Stimulated activated CD4-positive, alpha-beta T cell treated with anti-CD3 and anti-CD28 coated beads, Interleukin-15, amount 100 ng/mL, for 1 hour (primary cell): ENCODE results near the gene ASPDH.

Source experiments
- DNase-seq, 2 donors: peaks; one replicate each; pipeline ENCODE4 v3.0.0-alpha.2; 2020; ENCODE audit warnings: low read depth in 1 of 2, low spot score in 1 of 2

The ASPDH gene

DNA sequence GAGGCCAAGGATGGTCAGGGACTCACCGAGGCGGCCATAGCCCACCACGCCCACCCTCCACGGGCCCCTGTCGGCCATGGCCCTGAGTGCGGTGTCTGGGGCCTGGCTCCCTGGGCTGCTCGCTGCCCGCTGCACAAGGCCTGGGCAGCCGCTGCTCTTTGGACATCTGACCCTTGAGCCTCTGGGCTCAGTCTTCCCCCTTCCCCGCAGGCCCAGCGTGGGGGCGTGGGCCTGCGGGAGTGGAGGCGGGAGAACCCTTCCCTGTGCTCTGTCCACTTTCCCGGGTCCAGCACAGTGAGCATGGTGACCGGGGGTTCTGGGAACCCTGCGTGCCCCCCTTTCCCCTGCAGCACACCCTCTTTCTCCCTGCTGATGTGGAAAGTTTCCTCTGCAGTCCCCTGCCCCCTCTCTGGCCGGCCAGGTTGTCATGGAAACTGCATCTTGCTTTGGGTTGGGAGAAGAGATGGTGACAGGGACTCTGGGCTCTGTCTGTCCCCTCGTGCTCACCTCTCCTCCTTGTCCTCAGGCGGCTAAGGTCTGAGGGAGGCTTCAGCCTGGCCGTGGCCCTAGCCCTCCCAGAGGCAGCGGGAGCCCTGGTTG, at the start of gene ASPDH:
Gene ASPDH (minus strand): TSS at position 168 of the 600 bp plus-strand sequence. CDS start 90 bp downstream, at position 78.
- DNase-seq = no peak

DNA sequence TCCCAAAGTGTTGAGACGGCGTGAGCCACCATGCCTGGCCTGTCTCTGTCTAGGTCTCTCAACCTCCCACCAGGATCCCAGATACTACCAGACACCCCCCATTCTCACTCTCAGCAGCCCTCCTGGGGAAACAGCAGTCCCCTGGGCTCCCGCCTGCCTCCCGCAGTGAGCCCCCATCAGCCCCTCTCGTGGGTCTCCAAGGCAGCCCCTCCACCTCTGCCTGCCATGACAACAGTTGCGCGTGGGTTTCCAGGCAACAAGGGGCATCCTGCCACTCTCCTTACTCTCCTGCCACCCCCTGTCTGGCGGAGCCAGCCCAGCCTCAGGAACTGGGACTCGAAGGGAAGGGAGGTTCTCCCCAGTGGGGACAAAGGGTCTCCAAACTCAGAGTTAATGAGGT, 49.3 kb upstream of the ASPDH start:
- DNase-seq = no peak

DNA sequence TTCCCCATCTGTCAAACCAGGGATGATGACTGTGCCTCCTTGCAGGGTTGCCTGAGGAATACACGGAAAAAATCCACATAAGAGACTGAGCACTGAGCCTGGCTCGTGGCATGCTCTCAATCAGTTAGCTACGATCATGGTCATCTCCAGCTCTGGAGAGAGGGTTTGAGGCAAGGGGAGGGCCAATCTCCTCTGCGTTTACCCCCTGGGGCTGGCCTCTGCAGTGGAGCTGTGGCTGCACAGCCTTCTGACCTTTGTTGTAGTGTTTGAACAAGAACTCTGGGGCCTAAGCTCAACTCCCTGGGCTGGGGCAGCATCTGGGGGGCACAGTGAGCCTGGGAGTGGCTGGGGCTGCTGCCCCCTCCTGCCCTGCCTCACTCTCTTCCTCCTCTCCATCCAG, 48.6 kb upstream of the ASPDH start:
- DNase-seq = no peak

DNA sequence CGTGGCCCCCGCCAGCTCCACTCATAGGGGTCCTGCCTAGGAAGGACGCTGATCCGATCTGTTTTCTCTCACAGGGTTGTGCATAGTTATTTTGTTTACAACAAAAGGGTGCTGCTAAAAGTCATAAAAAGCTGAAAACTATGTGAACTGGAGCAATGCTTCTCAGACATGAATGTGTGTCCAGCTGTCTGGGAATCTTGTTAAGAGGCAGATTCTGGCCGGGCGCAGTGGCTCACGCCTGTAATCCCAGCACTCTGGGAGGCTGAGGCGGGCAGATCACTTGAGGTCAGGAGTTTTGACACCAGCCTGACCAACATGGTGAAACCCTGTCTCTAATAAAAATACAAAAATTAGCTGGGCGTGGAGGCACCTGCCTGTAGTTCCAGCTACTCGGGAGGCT, 45.9 kb upstream of the ASPDH start:
- no peak for DNase-seq

DNA sequence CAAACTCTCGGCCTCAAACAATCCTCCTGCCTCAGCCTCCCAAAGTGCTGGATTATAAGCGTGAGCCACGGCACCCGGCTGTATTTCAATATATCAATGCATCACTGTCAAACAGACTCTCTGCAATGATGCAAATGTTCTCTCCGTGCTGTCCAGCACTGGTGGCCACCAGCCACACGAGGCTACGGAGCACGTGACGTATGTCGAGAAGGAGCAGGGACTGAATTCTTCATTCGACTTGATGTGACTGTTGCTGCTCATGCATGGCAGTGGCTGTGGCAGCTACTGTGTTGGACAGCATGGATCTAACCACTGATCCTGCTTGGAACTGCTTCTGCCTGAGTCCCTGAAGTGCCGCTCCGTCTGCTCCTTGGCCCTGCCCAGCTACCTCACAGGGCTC, 44.7 kb upstream of the ASPDH start:
- no peak for DNase-seq

DNA sequence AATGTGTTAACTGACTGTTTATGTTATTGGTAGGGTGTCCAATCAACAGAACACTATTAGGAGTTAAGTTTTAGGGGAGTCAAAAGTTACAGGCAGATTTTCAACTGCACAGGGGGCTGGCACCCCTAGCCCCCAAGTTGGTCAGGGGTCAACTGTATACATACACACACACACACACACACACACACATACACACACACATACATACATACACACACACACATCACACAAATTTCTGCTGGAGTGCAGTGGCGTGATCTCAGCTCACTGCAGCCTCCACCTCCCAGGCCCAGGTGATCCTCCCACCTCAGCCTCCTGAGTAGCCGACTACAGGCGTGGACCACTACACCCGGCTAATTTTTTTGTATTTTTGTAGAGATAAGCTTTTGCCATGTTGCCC, 44.3 kb upstream of the ASPDH start:
- no peak for DNase-seq

DNA sequence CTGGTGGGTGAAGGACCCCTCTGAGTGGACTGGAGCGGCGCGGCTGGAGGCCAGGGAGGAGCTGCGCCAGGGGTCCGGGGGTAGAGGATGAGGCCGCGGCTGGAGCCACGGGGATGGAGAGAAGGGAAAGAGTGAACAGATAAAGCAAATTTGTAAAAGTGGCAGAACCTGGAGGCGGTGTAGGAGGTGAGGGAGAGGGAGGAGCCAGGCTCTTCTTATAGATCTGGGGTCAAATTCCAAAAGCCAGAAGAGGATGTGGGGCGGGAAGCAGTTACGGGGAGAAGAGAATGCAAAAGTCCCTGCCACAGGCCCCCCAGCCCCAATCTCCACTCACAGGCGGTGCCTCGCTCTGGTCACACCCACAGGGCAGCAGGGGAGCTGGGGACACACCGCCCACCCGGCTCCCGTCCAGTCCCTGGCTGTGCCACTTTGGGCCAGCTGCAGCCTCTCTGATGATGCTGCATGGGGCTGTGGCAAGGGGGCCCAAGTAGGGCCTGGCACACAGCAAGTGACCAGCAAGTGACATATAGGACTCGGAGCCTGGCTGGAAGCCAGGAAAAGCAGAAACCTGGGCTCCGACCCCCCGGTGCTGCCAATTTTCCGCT, 43.4 kb upstream of the ASPDH start:
- no peak for DNase-seq

DNA sequence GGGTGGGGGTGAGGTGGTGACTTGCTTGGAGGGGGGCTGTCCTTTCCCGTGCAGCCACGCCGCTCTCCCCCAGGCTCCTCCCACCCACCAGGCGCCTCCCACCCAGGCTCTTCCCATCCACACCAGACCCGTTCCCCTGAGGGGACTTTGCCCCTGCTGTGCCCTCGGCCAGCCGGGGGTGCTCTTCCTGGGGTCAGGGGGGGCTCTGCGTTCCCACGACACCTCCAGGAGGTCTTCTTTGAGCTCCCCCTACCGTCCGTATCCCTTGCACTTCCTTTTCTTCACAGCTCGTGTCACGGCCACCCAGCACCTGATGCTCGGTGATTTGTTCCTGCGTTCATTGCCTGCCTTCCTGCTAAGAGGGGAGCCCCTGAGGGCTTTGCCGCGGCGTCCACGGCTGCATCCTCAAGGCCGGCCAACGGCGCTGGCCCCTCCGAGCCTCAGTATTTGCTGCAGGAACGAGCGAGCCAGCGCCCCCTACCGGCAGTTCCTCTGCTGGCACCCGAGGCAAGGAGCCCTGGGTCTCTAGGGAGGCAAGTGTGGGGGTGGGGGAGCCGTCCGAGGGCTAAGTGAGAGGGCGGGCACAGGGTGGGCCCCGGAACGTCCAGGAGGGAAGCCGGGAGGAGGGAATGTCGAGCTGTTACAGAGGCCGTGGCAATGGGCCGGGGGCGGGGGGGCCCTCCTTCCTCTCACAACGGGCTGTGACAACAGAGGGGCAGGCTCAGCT, 42.7 kb upstream of the ASPDH start:
- peak; percentile 38 to 65 for DNase-seq

DNA sequence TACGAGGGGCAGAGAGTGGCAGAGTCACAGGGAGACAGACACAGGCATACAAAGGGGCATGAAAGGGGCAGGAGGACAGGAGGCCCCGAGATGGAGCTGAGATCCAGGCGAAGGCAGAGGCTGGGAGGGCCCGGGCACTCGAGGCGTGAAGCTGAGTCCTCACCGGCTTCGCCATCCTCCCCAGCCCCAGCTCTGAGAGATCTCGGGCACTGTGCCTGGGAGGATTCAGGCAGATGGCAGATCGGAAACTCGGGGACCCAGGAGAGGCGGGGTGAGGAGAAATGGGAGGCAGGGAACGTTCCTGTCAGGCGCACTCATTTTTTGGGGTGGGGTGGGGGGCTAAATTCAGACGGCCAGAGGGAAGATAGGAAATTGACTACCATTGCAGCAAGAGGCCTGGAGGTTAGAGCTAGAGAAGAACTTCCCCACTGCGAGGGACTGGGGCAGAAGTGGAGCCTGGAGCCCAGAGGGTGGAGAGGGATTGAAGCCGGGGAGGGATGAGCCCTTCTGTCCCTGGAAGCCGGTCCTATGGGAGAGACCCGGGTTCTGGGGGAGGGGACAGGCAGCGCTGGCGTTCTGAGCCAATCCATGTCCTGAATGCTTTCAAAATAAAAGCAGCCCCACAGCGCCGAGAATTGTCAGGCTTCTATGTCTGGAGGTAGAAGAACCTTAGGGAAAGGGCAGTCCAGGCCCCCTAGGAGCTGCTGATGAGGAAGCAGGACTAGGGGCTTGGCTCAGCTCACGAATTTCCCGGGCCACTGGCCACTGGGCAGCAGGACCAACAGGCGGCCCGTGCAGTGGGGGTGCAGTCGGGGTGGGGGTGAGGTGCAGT, 42.0 kb upstream of the ASPDH start:
- no peak for DNase-seq

DNA sequence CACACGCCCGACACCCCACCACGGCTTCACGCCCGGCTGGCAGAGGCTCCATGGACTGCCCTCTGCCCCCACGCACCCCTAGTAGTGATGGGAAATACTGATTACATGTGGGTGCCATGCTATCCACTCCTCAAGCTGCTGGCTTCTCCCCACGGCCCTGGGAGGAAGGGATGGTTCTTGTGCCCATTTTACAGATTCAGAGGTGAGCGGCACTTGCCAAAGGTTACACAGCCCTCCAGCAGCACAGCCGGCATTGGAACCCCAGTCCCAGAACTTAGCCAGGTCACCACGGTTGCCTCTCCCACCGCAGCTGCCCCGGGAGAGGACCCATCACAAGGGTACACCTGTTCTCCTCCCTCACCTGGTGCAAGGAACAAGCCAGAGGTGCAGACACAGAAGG, 41.3 kb upstream of the ASPDH start:
- no peak for DNase-seq

DNA sequence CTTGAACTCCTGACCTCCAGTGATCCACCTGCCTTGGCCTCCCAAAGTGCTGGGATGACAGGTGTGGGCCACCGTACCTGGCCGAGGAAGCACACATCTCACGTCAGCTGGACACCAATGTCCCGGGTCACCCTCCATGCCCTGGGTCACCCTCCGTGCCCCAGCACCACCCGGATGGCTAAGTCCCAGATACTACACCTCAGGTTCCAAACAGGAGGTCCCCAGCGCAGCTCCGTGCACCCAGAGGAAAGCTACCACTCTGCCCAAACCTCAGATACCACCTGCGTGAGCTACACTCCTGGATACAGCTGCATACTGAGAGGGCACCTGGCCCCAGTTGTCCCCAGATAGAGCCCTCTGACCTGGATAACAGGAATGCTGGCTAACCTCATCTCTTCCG, 40.5 kb upstream of the ASPDH start:
- no peak for DNase-seq

DNA sequence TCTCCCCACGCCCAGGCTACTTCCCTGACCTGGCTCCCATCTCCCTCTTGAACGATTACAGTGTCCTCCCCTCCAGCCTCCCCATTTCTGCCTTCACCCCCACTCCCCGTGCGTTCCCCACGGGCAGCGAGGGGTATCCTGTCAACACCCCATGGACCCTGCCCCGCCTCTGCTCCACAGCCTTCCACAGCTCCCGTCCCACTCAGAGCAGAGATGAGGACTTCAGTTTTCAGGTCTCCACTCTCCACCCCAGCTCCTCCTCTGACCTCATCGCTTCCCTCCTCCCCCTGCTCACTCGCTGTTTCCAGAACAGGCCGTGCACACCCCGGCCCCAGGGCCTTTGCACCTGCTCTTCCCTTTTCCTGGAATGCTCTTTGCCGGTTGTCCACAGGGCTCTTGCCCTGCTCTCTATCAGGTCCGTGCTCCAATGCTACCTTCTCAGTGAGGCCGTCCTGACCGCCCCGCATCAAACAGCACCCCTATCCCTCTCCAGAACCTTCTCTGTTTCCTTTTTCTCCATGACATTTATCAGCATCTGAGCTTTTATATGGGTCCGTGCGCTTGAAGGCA, 39.5 kb upstream of the ASPDH start:
- no peak for DNase-seq

DNA sequence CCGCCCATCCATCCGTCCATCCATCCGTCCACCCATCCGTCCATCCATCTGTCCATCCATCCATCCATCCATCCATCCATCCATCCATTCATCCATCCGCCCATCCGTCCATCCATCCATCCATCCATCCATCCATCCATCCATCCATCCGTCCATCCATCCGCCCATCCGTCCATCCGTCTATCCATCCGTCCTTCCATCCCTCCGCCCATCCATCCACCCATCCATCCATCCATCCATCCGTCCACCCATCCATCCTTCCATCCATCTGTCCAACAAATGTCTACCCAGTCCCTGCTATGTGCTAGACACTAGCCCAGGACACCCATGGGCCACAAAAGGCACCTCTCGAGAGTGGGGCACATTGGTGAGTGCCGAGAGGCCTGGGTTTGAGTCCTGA, 38.8 kb upstream of the ASPDH start:
- DNase-seq = no peak

DNA sequence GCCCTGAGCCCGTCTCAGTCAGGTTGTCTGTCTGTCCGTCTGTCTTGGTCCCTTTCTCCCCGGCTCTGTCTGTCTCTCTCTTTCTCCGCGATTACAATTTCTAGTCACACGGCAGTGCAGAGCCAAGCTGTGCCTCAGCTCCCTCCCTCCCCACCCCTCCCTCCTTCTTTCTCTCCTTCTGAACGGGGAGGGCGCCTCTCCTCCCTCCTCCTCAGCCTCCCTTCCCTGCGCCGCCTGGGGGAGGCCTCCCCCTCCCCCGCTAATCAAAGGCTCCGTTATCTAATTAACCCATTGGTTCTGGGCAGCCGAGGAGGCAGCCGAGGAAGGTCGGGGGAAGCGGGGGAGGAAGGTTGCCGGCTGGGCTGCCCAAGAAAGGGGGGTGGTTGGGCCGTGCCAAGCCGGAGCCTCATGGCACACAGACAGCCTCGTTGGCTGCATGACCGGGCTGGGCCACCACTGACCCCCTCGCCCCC, 38.0 kb upstream of the ASPDH start:
- DNase-seq = no peak

DNA sequence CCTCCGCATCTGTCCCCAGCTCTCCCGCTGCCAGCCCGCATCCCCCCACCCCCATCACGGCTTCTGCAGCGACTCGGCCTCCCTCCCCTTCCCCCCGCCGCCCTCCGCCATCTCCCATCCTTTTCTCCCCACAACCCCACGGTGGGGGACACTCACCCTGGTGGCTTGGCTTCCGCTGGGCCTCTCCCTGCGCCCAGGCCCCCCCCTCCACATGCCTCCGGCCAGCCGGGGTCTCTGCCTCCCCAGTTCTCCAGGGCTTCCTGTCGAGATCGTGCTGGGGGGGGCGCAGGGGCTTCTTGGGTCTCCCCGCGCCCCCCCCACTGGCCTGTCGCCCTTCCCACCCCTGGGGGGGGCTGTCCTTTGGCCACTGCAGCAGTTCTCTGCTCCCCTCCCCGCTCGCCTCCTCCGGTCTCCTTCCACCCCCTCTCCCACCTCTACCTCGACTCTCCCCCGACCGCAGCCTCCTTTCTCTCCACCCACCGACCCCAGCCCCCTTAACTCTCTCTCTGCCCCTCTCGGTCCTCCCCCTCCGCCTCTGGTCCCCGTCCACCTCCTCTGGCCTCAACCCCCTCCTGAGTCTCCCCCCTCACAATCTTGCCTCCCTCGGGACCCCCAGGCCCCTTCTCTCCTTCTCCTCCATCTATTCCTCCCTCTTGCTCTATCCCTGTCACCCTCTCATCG, 37.5 kb upstream of the ASPDH start:
- DNase-seq = no peak

DNA sequence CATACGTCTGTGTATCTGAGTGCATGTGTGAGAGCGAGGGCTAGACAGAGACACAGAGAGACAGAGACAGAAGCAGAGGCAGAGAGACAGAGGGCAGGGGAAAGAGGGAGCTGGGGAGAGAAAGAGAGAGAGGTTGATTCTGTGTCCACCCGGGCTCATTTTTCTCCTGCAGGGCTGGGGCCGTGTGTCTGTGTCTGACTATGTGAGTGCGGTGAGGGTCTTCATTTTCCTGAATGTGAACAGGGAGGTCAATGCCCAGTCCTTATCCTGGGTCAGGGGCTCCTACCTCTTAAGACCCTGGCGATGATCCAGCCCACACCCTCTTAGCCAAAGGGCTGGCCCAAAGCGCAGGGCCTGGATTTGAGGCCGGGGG, 36.9 kb upstream of the ASPDH start:
- no peak for DNase-seq

DNA sequence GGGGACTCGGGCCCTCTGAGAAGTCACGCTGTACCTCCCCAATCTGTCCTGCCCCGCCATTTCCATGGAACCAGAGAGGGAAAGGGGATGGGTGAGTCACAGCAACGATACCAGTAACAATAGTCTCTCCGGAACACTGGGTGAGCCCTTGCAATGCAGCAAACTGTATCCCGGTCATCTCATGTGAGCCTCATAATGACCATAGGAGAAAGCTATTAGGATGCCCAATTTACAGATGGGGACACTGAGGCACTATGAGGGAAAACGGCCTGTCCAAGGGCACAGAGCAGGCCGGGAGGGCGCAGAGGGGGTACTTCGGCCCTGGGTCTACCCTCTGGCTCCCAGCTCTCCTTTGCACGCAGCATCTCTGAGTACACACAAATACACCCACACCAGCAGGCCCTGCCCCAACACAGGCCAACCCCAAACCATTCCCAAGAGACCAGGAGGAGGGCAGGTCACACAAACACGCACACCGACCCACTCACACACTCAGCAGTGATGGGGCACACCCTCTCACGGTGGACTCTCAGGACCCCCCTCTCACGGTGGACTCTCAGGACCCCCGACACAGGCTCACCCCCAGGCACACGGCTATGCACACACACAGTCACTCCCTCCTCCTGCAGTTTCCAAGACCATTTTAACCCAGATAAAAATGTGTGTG, 36.3 kb upstream of the ASPDH start:
- no peak for DNase-seq

DNA sequence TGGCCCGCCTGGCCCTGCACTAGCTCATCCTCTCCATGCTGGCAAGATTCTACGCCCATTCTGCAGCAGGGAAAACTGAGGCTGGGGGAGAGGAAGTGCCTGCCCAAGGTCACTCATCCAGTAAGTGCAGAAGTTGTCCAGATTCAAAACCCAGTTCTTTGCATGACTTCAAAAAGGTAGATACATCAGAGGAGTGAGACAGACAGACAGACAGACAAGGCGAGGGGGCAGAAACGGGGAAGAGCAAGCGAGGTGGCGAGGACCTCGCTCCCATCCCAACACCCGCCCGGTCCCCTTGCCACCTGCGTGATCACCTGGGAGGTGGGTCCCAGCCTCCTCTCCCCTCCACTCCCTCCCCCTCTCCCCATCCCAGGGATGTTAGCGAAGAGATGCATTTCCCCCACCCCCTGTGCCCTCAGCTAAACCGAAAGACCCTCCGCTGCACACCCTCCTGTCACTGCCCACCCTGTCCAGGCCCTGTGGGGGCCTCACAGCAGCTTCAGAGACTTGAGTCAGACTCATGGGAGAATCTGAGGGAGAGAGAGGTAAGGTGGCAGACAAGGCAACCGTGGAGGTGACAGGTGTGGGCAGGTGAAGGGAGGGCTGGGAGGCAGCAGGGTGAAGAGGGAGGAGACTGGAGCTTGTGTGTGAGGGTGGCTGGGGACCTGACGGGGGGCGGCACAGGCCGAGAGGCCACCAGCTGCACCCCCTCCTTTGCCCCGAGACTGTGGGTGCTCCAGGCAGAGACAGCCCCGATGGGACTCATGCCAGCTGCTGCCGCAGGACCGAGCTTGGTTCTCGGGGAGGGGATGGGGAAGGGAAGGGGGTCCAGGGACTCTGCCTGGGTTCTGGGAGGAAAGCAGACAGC, 35.6 kb upstream of the ASPDH start:
- DNase-seq = no peak
